Raji (cell line): ENCODE data around the gene CRADD.

ENCODE experiments used
- POLR2A ChIP-seq: IDR thresholded peaks from 2 replicates; pipeline ENCODE4 v1.6.1; 2011; ENCODE audit warnings: low read depth, low read length, control low read depth; ENCODE audit not compliant: insufficient read depth

Gene CRADD

DNA sequence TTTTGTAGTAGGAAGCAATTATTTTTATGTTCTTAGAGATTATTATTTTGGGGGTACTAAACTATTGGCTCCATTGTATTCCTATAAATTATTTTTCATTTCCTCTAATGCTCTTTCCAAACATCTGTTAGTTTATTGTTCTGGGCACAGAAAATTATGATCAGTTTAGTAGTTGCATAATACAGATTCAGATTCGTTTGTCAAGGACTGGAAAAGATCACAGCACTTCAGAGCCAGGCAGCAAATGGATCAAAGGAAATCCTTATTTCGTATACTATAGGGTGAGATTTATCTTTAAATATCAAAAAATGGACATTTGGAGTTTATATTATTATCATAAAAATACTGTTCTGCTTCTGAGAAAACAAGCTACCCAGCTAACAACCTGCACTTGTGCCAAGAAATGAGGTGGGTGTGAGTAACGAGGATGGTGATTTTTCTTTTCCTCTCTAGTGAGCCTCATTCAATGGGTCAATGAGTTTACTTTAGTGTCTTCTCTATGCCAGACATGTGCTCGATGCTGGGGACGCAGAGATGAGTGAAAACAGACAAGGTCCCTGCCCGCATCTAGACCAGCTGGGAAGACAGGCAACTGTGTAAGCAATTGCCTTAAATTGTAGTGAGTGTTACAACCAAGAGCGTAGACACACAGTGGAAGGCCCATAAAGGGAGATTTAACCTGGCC lies 262.6 kb downstream of the CRADD start:
- no peak for TF ChIP-seq POLR2A

DNA sequence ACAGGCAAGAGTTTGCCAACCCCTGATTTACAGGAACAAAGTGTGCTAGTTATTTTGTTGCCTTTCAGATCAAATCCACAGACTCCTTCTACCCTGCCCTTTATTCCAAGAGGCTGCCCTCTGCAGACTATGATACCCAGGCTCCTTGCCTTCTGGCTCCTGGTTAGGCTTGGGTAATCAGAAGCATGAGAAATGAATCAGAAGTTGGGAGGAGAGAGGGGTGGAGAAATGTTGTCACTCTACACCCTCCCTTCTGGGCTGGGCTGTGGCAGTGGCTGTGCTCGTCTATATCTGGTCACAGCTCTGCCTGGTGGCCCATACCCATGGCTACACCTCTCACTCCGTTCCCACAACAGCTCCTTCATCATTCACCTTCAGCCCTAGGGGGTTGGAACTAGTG lies 266.6 kb downstream of the CRADD start:
- no peak for TF ChIP-seq POLR2A

DNA sequence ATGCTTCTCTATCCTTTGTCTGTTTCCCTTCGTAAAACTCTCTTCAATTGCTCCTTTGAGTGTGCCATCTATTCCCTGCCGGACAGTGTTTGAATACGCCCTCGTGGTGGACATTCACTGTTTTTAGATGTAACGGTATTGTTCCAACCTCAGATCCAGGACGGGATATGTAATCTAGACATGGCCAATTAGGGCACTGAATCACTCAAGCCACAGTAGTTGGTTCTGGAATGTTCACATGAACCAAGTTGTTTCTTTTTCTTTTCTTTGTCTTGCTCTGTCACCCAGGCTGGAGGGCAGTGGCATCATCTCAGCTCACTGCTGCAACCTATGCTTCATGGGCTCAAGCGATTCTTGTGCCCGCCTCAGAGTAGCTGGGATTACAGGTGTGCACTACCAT lies 267.0 kb downstream of the CRADD start:
- no peak for TF ChIP-seq POLR2A
